ENCODE measurements around the gene PKIB.
"Not testable (repeated sequence)": the region's sequence is repeated elsewhere in the genome, so short reads cannot be mapped to it uniquely, and the experiment has no call there.

Gene PKIB

DNA sequence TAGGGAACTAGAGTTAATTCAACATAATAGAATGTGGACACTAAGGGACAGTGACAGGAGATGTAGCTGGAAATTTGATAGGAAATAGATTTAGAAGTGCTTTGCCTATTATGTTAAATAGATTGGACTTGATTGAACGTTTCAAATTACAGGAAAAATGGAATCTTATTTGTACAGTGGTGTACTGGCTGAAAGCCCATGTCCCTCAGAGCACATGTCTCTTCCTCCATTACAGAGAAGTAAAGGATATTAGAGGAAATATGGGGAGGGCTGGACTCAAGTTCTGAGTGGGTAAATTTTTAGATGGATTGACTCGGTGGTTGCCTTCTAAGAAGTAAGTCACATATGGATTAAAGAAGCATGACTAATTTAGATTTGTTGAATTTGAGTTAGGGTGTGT lies 11.4 kb downstream of the PKIB start:
- no peak for DNase-seq (ENCODE audit: low read depth)

DNA sequence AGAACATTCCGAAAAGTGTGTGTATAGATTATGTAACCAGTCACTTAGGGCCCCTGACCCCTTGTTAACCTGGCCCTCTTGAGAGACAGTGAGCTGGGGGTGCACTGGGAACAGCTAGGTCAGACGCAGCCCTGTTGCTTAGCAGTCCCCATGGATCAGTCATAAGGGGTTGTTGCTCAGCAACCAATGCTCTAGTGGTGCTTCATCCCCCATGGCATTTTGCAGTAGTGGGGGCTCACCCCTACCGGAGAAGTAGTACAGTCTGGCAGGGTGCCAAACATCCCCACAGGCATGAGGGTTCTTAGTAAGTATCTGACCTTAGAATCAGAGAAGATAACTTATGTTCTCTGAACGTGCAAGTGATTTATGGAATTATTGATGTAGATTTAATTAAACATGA lies 12.3 kb downstream of the PKIB start:
- no peak for DNase-seq (ENCODE audit: low read depth)

DNA sequence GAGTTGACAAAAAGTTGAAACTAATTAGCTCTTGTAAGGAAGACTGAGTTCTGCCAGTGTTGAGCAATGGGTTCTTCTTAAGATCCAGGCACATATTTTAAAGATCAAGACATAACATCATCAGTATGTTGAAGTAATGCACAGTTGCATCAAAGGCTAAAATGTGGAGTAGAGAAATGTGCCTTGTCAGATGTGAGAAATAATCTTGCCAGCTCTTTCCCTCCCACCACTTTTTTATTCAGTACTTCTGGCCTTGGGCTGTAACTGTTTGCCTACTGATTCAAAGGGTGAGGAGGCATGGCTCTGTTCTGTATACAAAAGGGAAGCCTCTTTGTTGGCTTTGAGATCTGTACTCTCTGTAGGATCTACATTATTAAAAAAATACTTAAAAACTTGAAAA lies 13.1 kb downstream of the PKIB start:
- no peak for DNase-seq (ENCODE audit: low read depth)

DNA sequence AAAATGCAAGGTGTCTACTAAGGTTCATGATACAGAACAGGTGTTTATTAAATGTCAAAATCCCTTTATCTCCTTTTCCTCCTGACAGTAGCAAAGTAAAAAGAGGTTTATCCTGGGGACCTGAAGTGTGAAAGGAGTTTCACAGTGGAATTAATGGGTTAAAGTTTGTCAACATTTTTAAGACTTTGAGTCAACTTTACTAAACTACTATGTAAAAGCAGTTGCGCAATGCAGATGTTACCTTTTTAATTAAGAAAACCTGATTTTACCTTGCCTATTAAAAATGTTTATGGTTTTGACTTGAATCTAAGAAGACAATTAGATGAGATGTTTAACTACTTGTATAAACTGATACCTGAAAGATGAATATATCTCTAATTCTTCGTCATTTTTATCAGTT lies 14.6 kb downstream of the PKIB start:
- DNase-seq (ENCODE audit: low read depth) = no peak

DNA sequence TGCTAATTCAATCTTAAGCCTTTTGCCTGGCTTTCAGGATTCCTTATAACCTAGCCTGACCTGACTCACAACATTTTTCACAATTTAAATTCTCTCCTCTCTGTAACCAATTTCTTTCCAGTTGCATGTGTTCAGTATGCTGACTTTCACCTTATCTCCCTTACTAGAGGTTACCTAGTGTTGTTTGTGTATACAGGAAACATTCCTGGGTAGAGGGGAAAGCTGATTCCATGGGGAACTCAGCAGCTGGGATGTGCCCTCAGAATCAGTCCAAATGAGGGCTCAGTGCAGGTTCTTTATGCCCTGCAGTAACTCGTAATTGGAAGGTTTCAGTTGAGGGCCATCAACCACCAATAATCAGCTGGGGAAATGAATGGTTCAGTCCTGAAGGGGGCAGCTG lies 18.5 kb downstream of the PKIB start:
- DNase-seq (ENCODE audit: low read depth) = no peak

DNA sequence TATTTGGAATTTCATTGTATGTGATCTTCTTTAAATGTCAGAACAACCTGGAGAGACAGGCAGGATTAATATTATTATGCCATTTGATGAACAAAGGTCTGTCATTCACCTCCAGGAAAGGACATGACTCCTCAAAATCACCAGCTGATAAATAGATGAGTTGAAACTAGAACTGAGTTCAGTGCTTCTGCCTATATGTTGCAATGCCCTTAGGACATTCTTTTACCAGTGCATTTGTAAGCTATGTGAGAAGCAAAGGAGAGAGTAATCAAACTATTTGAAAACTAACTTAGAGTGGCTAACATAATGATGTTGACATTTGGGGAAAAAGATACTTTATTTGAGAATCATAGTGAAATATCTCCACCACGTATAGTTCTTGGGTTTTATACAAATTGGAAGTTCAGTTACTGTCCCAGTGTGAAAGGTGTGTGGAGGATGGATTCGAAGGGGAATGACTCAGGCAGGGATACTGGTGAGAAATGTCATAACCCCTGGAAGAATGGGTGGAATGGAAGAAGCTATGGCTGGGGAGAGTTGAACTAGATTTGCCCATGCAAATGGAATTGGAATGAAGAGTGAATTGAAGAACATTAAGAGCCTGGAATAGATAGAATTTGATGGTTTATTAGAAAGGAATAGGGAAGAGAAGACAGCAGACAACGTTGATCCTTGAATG lies 21.5 kb downstream of the PKIB start:
- no peak for DNase-seq (ENCODE audit: low read depth)

DNA sequence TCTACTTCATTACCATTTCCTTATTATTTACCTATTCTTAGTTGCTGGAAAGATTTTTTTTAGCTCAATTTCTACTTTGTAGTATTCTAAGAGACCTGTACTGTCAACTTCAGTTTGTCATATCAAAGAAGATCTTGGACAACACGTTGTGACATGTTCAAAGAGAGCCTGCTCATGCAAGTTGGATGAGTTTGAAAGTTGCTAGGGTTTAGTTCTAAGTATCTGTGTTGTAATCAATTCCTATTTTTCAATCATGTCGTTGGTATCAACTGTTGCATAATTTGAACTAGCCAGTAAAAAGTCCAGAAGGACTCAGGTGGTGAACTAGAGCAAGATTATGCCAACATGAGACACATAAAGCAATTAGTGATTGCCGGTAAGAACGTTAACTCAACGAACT lies 30.2 kb downstream of the PKIB start:
- DNase-seq (ENCODE audit: low read depth) = no peak

DNA sequence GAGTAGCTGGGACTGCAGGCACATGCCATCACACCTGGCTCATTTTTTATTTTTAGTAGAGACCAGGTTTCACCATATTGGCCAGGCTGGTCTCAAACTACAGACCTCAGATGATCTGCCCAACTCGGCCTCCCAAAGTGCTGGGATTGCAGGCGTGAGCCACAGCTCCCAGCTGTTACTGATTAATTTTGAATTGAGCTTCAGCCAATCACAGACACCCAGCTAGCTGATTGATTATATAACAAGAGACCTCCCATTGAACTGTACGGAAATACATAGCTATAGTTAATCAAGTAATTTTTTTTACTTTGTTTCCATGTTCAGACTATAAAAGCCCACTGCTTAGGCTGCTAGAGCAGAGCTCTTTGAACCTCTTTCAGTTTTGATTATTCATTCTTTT lies 31.6 kb downstream of the PKIB start:
- DNase-seq (ENCODE audit: low read depth) = no peak

DNA sequence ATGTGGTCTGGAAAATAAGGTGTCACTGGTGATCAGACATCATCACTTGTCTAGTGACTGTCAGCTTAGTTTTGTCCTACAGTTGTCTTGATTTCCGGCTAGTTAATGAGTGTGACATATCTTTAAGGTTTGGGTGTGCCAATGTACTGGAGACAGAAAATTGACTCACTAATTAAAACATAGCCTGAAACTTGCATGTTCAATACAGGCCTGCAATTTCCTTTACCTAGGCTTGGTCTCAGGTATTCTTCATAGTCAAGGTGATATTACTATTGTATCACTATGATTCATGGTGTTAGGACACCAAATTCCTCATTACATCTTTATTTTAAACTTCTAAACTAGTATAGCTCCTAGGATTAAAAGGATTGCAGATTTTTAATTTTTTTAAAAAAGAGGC lies 32.4 kb downstream of the PKIB start:
- not testable (repeated sequence) for DNase-seq (ENCODE audit: low read depth)

DNA sequence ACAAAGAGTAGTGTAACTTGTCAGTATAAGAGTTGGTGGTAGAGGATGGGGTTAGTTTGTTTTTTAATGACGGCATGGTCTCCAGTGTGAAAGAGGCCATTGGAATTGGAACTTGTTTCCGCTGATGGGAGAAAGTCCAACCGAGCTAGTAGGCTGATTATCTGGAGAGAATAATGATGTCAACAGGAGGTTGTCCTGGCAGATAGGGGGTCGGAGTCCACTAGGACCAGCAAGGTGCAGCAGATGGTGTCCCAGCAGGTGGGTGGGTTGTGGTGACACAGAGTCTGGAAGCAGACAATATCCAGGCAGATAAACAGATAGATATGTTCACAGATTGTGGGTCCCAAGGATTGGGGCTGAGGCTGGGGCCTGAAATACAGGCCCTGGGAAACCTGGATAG lies 35.1 kb downstream of the PKIB start:
- no peak for DNase-seq (ENCODE audit: low read depth)

DNA sequence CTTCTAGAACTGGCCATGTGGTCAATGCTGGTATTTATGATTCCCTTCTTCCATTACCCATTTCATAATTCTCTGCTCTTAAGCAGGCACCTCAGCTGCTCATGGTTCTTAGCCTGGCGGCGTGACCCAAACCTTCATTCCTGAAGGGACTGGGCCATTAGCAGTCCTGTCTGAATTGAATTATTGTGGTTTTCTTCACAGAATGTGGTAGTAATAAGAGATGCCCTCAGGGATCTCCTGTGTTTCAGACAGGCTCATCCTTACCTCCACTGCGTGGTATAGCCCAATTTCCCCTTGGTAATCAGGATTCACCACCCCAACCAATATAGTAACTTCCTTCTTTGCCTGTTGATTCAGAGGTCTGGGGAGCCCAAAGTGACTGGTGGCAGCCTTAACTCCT lies 37.6 kb downstream of the PKIB start:
- no peak for DNase-seq (ENCODE audit: low read depth)

DNA sequence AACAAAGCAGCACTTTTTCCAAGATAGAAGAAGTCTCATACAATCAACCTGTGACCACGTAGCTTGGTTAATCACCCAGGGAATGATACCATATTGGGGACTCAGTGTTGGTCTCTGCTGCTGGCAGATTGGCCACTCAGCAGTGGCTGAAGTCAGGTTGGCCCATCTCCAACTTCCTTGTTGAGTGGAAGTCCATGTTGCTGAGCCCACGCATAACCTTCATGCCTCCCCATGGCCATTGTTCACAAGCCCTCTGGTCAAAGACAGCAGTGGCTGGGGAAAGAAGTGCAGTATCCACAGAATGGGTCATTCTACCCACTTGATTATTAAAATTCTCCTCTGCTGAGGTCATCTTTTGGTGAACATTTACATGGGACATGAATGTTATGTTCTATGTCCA lies 38.5 kb downstream of the PKIB start:
- DNase-seq (ENCODE audit: low read depth) = no peak

DNA sequence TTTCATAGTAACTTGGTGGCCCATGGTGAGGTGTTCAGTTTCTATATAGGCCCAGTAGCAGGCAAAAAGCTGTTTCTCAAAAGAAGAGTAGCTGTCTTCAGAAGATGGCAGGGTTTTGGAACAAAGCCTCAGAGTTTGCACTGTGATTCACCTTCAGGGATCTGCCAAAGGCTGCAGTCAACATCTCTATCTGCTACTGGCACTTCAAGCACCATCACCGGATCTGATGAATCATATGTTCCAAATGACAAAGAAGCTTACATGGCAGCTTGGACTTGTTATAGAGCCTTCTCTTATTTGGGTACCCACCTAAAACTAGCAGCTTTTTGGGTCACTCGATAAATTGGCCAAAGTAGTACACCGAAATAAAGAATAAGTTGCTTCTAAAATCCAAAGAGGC lies 39.5 kb downstream of the PKIB start:
- no peak for DNase-seq (ENCODE audit: low read depth)

DNA sequence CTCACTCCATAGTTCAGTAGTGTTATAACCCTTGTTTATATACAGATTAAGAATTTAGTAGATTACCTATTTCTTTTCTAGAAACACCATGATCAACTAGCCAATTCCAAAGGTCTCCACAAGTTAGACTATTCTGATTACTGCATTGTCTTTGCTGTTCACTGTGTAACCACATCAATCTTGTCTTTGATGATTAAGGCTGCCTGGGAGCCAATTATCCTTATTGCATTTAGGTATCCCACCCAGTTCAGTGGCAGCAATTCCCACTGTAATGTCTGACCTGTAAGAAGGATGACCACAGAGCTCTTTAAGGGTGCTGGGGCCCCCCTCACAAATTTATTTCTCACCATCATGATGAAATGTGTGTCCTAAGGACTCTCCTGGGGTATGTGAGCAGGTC lies 40.2 kb downstream of the PKIB start:
- no peak for DNase-seq (ENCODE audit: low read depth)

DNA sequence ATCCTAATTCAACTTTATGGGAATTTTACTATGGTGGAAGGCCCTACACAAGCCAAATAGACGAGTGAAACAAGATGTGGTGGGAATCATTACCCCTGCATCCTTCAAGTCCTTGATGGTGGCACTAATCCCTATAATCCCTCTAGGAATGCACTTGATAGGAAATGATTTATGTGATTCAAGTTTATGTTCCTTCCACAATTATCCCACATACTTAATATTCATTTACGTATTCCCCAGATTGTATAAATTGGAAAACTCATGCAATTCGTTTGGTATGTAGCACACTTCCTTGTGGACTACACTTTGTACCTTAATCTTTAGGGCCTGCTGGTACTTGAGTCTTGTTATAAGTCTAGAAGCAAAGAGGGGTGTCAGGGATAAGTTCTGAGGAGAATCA lies 40.8 kb downstream of the PKIB start:
- no peak for DNase-seq (ENCODE audit: low read depth)

DNA sequence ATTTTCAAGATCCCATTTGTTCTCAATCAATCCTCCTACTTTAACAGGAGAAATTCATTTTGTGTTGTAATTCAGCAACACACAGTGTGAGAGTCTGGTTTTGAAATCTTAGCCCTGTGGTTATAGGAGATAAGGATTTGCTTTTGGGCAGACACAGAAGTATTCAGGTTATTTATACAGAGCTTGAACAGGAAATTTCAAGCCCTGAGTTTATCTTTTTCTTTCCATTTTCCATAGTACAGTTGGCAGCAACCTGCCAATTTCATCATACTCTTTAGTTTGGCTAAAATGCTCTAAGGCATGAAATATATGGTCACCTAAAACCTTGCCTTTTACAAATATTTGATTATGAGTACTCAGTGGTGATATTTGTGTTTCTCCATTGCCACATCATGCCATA lies 41.4 kb downstream of the PKIB start:
- no peak for DNase-seq (ENCODE audit: low read depth)

DNA sequence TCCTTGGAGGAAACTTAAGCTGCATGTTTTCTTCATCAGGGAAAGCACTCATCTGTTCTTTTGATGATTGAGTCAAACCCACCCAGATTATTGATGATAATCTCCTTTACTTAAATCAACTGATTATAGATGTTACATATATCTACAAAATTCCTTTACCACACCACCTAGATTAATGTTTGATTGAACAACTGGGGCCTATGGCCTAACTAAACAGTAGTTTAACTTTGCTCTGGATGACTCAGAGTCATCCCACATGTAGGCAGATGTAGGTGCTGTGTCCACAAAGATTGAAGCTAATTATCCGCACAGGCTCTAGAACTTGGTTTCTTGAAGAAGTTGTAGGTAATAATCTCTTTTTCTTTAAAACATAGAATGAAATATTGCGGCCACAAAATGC lies 42.2 kb downstream of the PKIB start:
- DNase-seq (ENCODE audit: low read depth) = no peak

DNA sequence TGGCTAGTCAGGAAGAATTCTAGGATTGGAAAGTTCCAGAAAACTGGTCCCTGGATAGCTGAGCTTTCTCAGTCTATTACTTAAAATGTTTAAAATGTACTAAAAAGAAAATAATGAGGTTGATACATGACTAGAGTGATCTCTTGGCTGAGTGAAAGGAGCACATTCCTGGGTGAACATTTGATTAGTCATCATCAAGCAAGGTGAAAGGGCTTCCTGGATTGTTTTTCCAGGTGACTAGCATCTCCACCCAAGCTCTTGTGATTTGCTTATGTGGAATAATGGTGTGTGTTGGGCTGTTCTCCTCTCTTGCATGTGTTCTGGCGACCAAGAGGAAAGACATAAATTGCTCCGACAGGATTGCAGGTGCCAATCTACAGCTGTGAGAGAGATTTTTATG lies 42.9 kb downstream of the PKIB start:
- DNase-seq (ENCODE audit: low read depth) = no peak

DNA sequence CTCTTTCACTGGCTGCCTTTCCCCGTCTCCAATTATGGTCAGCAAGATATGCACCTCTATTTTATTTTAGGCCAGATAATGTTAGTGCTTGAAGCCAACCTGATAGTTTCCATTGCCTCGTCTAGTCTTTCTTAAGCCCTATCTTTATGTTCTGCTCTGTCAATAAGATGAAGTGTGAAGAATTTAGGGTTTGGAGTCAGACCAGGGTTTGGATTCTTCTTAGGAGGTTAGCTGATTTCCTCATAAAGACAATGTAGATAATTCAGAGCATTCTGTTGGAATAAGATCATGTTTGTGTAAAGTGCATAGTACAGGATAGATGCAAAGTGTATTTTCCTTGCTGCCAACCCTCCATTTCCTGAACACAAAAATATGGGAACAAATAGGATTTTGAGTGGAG lies 43.8 kb downstream of the PKIB start:
- DNase-seq (ENCODE audit: low read depth) = no peak

DNA sequence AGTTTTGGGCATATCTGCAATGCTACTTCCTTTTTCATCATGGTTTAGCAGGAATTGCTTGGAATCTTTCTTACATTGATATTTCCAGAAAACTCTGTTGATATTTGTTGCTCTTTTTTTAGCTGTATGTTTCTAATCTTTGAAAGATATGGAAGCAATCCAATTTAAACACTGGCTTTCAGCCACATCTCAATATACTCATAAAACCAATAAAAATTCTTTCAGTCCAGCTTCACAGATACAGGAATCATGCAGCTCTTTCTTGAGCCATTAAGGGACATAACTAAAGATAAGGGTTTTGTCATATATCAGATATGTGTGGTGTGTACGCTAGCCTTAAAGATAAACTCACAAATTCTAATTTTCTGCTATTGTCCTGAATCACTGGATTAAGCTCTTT lies 47.4 kb downstream of the PKIB start:
- DNase-seq (ENCODE audit: low read depth) = no peak

DNA sequence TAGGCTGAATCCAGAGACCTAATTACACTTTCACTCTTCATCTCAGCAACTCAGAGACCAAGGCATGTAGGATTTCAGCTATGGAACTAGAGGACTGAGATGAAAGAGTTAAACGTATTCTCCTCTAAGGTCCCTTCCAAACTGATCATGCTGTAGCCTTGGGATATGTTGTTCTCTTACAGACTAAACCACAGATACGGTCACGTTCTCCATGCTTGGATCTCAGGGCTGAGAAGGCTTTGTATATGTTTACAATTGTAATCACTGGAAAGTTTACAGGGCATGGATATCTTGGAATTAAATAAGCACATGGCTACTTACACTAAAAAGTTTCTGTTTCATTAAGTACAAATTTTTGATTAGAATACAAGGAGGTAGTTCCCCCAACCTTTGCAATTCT lies 50.1 kb downstream of the PKIB start:
- no peak for DNase-seq (ENCODE audit: low read depth)

DNA sequence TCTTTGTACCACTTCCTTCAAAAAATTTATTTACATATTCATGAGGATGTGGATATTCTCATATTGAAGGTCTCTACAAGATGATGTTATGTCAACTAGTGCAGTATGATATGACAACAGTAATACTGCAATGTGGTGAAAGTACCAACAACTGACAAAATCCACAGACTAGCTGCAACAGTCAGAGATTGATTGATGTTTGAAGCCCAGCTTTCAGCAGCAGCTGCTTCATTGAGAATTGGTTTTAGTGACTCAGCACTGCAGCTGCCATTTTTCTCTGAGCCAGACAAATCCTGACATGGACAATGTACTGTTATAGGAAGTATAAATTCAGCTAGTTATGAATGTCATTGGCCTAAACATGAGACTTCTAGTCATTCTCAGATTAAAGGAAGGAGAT lies 53.8 kb downstream of the PKIB start:
- DNase-seq (ENCODE audit: low read depth) = no peak

DNA sequence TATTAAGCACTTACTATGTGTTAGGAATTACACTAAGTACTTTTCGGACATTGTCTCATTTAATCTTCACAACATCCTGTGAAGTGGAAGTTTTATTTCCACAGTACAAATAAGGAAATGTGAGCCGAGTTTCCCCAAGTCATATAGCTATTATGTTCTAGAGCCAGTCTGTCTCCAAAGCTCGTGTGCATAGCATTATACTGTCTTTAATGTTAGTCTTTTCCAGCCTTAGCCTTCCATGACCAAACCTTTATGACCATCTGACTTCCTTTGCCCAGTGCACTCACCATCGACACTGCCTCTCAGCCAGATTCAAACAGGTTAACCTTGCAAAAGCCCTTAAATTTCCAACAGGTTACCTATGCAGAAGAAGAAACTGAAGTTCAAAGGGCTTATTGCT lies 55.7 kb downstream of the PKIB start:
- no peak for DNase-seq (ENCODE audit: low read depth)

DNA sequence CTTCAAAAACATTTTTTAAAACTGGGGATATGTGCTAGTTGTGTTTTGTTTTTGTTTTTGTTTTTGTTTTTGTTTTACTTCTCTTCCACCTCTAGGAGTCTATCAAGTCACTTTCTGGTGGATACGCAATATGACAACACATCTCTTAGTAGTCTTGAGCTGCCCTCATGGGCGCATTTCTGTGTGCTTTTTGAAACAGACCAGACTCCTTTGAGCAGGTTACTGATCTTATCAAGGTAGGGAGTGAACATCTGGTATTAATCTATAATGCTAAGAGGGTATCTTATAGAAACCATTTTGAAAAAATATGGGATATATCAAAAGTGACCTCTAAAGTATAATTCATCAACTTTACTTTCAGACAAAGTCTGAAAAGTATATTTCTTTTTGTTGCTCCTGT lies 56.2 kb downstream of the PKIB start:
- DNase-seq (ENCODE audit: low read depth) = no peak

DNA sequence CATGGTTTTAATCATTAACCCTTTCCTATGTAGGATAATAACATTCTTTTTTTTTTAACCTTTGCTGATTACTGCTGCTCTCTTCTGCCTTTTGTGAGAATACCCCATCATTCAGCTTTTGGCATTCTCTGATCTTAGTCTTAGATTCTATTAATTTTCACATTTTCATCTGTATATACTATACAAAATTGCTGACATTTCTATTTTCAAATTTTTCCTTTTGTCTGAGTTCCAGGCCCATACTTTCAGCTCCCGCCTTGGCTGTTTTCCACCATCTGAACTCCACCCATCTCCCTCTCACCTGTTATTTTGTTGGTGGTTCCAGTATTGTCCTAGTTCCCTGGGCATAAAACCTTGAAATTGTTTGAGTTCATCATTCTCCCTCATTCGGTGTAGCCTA lies 59.2 kb downstream of the PKIB start:
- no peak for DNase-seq (ENCODE audit: low read depth)
